A549 (cell line): ENCODE measurements around the gene ADARB2. TPM values are rescaled to one million over a fixed set of nuclear protein-coding genes. Genes with fewer than 3 reads are reported as not detected.

Experiments used
- ATAC-seq, 2 experiments: fragments of 200-7000 bp in 1 of 2; fragments of >200 bp in 1 of 2; cut with Nextera tagmentation in 1 of 2; cut with Tn5 transposase in 1 of 2; 3 replicates each; pipeline versions ENCODE4 v1.8.0 to v1.9.1; 2018 to 2020; ENCODE audit warnings: mild to moderate bottlenecking in 1 of 2, moderate library complexity in 1 of 2
- CTCF ChIA-PET: fragments of 300-600 bp; sonication (Branson Sonifier 250); formaldehyde crosslinking; extraction: SDS; loops from one replicate; lab custom pipeline; 2021; ENCODE audit warnings: antibody characterized with exemption, inconsistent platforms; lab: Yijun Ruan, JAX
- POLR2A ChIA-PET: fragments of 350-600 bp; formaldehyde crosslinking; extraction: SDS; loops from one replicate; lab custom pipeline; 2021; ENCODE audit warnings: antibody characterized with exemption, inconsistent platforms; lab: Yijun Ruan, JAX
- DNase-seq, 2 experiments: peaks; one replicate each; pipeline versions ENCODE4 v3.0.0 to v3.0.0-alpha.2; 2011 to 2016; ENCODE audit warnings: low read depth in 1 of 2, low spot score in 1 of 2
- FAIRE-seq: peaks from 2 replicates; lab custom pipeline; 2011; peaks lifted over from hg19 to GRCh38; lab: Jason Lieb, UNC
- H3K27ac ChIP-seq, 2 experiments: fragments of >200 bp; sonication (Bioruptor Twin); formaldehyde crosslinking; 3 replicates each; pipeline ENCODE4 v1.5.1; 2016 to 2017
- H3K4me1 ChIP-seq: fragments of >200 bp; sonication (Bioruptor Twin); formaldehyde crosslinking; 3 replicates; pipeline ENCODE4 v1.6.1; 2016
- H3K4me2 ChIP-seq: fragments of >200 bp; sonication (Bioruptor Twin); formaldehyde crosslinking; 3 replicates; pipeline ENCODE4 v1.6.1; 2016
- H3K4me3 ChIP-seq: fragments of >200 bp; sonication (Bioruptor Twin); formaldehyde crosslinking; 3 replicates; pipeline ENCODE4 v1.5.1; 2016
- H3K9me3 ChIP-seq: fragments of >200 bp; sonication (Bioruptor Twin); formaldehyde crosslinking; 3 replicates; pipeline ENCODE4 v1.6.1; 2016
- BHLHE40 ChIP-seq: IDR thresholded peaks from 2 replicates; pipeline ENCODE4 v1.6.1; 2012; ENCODE audit warnings: low read depth, low read length, inconsistent platforms
- CBX8 ChIP-seq: fragments of 200-600 bp; sonication (generic); IDR thresholded peaks from 2 replicates; pipeline ENCODE4 v1.6.1; 2016
- ESRRA ChIP-seq: fragments of 150-350 bp; IDR thresholded peaks from 2 replicates; pipeline ENCODE4 v1.6.1; 2014; ENCODE audit warnings: mild to moderate bottlenecking, low read length, borderline replicate concordance
- FOSL2 ChIP-seq, 2 experiments: fragments of 450-650 bp in 1 of 2; fragments of >200 bp in 1 of 2; sonication (Bioruptor Twin) in 1 of 2; formaldehyde crosslinking; IDR thresholded peaks; 2 replicates each; pipeline versions ENCODE4 v1.5.0 to v1.6.1; 2016 to 2020; ENCODE audit warnings: mild to moderate bottlenecking in 1 of 2, moderate library complexity in 1 of 2
- HDAC2 ChIP-seq: fragments of 200-600 bp; sonication (generic); IDR thresholded peaks from 2 replicates; pipeline ENCODE4 v1.6.1; 2016
- HEYL ChIP-seq: fragments of 250-450 bp; sonication (Bioruptor Pico); IDR thresholded peaks from 2 replicates; pipeline ENCODE4 v1.8.0; 2021; ENCODE audit warnings: mild to moderate bottlenecking, moderate library complexity
- HOXA7 ChIP-seq: fragments of 250-450 bp; sonication (Bioruptor Pico); IDR thresholded peaks from 2 replicates; pipeline ENCODE4 v1.5.0; 2020; ENCODE audit warnings: mild to moderate bottlenecking, moderate library complexity
- HOXB13 ChIP-seq: fragments of 250-450 bp; sonication (Bioruptor Pico); IDR thresholded peaks from 2 replicates; pipeline ENCODE4 v1.5.0; 2020; ENCODE audit warnings: low read depth, mild to moderate bottlenecking, moderate library complexity
- JUNB ChIP-seq: fragments of >200 bp; sonication (Bioruptor Twin); formaldehyde crosslinking; IDR thresholded peaks from 2 replicates; pipeline ENCODE4 v1.6.1; 2016
- KDM5A ChIP-seq: fragments of 200-600 bp; sonication (generic); IDR thresholded peaks from 2 replicates; pipeline ENCODE4 v1.6.1; 2016; ENCODE audit warnings: antibody characterized with exemption, mild to moderate bottlenecking
- MAFK ChIP-seq: fragments of 450-650 bp; IDR thresholded peaks from 2 replicates; pipeline ENCODE4 v1.6.1; 2014; ENCODE audit not compliant: partially characterized antibody
- RARB ChIP-seq: fragments of 250-450 bp; sonication (Bioruptor Pico); IDR thresholded peaks from 2 replicates; pipeline ENCODE4 v1.8.0; 2021; ENCODE audit warnings: mild to moderate bottlenecking, moderate library complexity
- ZC3H11A ChIP-seq: fragments of 450-650 bp; IDR thresholded peaks from 2 replicates; pipeline ENCODE4 v1.6.1; 2014; ENCODE audit warnings: antibody characterized with exemption, mild to moderate bottlenecking
- ZFP36 ChIP-seq: fragments of 450-650 bp; IDR thresholded peaks from 2 replicates; pipeline ENCODE4 v1.6.1; 2014; ENCODE audit warnings: borderline replicate concordance; ENCODE audit not compliant: partially characterized antibody
- whole genome bisulfite sequencing: methylation state at CpG from one replicate; pipeline ENCODE4 v1.1.6; 2017; ENCODE audit errors: missing lambda C conversion rate; 5-methylcytosine and 5-hydroxymethylcytosine counted together
- polyA plus RNA-seq, 4 experiments: library from polyadenylated mRNA; depleted of rRNA in 3 of 4; stranded (reverse); fragments of >200 nt; fragmentation: RNase III in 1 of 4; extraction: RNeasy Plus Mini Kit Qiagen cat#74134 plus additional on column Dnase treatment in 1 of 4; gene quantifications; 2 replicates in 3 of 4; 3 replicates in 1 of 4; pipeline ENCODE4 v1.2.3, GENCODE V29; 2011 to 2017
- TF ChIP-seq, protein P1 (sequence below): fragments of >200 bp; sonication (Bioruptor Twin); formaldehyde crosslinking; IDR thresholded peaks from 3 replicates; pipeline ENCODE4 v1.6.1; 2016
- TF ChIP-seq, protein P2 (sequence below): IDR thresholded peaks from 2 replicates; pipeline ENCODE4 v1.6.1; 2012; ENCODE audit warnings: low read depth, borderline replicate concordance
- TF ChIP-seq, protein P3 (sequence below): fragments of >200 bp; sonication (Bioruptor Twin); formaldehyde crosslinking; IDR thresholded peaks from 2 replicates; pipeline ENCODE4 v1.6.1; 2016
- TF ChIP-seq, protein P4 (sequence below): fragments of 200-600 bp; sonication (generic); IDR thresholded peaks from 2 replicates; pipeline ENCODE4 v1.6.1; 2016; ENCODE audit warnings: antibody characterized with exemption, mild to moderate bottlenecking, moderate library complexity
- TF ChIP-seq, protein P5 (sequence below): fragments of 450-650 bp; IDR thresholded peaks from 2 replicates; pipeline ENCODE4 v1.6.1; 2014; ENCODE audit warnings: antibody characterized with exemption

Gene ADARB2
- polyA plus RNA-seq, 2 of the 4 experiments (the other 2 are of a cell fraction), result not detected

DNA sequence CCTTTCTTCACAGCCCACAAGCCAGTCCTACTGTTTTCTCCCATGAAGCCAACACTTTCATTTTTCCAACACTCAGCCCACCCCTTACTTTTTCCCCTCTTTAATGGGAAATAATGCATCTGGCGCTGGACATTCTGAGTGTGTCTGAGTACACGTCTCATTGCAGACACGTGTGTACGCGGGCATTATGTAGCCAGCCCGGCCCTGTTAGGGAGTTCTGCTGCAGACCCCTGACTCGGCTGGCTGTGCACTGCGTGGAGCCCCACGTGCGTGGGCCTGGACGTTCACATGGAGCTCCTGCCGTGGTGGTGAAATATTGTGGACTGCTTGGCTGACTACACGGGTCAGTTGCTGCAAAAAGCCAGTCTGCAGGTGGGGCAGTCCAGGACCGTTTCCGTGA lies 233.0 kb downstream of the ADARB2 start:
- no peak for TF ChIP-seq ZFP36
- ATAC-seq, result no peak
- Histone ChIP-seq H3K9me3 (no peaks in the 10 kb centered on the region), H3K4me3 (no peak overlapping the region), H3K27ac (no peak overlapping the region), H3K4me1 (no peaks in the 10 kb centered on the region), H3K4me2 (no peak overlapping the region)
- ChIA-PET CTCF (no interaction called here), POLR2A (no interaction called here)
- 10% methylated on average over 7 of the region's 15 CpGs for WGBS
- no peak for FAIRE-seq
- DNase-seq, result no peak

DNA sequence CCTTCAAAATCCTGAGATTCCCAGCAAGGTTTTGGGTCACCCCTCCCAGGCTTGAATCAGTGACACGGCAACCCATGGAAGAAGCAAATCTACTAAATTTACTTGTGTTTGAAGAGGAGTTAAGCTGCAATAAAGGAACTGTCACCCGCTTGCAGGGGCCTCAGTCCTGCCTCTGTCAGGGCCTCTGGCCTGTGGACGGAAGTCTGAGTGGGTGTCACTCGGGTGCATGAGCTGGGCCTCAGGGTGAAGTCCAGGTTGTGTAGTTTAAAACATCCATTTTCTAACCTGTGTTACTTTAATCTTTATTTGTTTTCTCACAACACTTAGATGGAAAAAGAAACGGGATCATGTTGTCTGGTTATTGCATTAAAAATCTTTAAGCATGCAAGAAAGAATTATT lies 234.9 kb downstream of the ADARB2 start:
- Histone ChIP-seq H3K27ac (no peak overlapping the region), H3K4me2 (no peak overlapping the region), H3K4me1 (no peaks in the 10 kb centered on the region), H3K4me3 (no peak overlapping the region), H3K9me3 (peaks cover 8% of the 10 kb centered on the region; the same call in 1 of the 3 replicates)
- ATAC-seq, result no peak
- CTCF ChIA-PET, result interaction anchor here (0.6 kb wide), 1 partner anchor 614 kb away, joined by 3 read pairs; no protein-coding TSS in a partner anchor
- no peak for TF ChIP-seq ESRRA
- no peak for TF ChIP-seq RARB (CRISPR knock-in tag)
- no peak for TF ChIP-seq HEYL
- no peak for TF ChIP-seq CBX8
- no peak for TF ChIP-seq JUNB
- TF ChIP-seq, protein P1, sequence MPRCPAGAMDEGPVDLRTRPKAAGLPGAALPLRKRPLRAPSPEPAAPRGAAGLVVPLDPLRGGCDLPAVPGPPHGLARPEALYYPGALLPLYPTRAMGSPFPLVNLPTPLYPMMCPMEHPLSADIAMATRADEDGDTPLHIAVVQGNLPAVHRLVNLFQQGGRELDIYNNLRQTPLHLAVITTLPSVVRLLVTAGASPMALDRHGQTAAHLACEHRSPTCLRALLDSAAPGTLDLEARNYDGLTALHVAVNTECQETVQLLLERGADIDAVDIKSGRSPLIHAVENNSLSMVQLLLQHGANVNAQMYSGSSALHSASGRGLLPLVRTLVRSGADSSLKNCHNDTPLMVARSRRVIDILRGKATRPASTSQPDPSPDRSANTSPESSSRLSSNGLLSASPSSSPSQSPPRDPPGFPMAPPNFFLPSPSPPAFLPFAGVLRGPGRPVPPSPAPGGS, result no peak
- TF ChIP-seq ZC3H11A, result no peak
- TF ChIP-seq, protein P2, sequence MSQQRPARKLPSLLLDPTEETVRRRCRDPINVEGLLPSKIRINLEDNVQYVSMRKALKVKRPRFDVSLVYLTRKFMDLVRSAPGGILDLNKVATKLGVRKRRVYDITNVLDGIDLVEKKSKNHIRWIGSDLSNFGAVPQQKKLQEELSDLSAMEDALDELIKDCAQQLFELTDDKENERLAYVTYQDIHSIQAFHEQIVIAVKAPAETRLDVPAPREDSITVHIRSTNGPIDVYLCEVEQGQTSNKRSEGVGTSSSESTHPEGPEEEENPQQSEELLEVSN, result no peak
- no peak for TF ChIP-seq FOSL2 (IDR thresholded peaks at IDR 0.05)
- no peak for TF ChIP-seq FOSL2 (CRISPR knock-in tag; IDR thresholded peaks at IDR 0.05)
- TF ChIP-seq, protein P3, sequence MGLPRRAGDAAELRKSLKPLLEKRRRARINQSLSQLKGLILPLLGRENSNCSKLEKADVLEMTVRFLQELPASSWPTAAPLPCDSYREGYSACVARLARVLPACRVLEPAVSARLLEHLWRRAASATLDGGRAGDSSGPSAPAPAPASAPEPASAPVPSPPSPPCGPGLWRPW, result no peak
- TF ChIP-seq, protein P4, sequence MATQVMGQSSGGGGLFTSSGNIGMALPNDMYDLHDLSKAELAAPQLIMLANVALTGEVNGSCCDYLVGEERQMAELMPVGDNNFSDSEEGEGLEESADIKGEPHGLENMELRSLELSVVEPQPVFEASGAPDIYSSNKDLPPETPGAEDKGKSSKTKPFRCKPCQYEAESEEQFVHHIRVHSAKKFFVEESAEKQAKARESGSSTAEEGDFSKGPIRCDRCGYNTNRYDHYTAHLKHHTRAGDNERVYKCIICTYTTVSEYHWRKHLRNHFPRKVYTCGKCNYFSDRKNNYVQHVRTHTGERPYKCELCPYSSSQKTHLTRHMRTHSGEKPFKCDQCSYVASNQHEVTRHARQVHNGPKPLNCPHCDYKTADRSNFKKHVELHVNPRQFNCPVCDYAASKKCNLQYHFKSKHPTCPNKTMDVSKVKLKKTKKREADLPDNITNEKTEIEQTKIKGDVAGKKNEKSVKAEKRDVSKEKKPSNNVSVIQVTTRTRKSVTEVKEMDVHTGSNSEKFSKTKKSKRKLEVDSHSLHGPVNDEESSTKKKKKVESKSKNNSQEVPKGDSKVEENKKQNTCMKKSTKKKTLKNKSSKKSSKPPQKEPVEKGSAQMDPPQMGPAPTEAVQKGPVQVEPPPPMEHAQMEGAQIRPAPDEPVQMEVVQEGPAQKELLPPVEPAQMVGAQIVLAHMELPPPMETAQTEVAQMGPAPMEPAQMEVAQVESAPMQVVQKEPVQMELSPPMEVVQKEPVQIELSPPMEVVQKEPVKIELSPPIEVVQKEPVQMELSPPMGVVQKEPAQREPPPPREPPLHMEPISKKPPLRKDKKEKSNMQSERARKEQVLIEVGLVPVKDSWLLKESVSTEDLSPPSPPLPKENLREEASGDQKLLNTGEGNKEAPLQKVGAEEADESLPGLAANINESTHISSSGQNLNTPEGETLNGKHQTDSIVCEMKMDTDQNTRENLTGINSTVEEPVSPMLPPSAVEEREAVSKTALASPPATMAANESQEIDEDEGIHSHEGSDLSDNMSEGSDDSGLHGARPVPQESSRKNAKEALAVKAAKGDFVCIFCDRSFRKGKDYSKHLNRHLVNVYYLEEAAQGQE, result no peak
- TF ChIP-seq KDM5A, result no peak
- TF ChIP-seq HOXB13 (CRISPR knock-in tag), result no peak
- no peak for TF ChIP-seq BHLHE40
- TF ChIP-seq HOXA7 (CRISPR knock-in tag), result no peak
- TF ChIP-seq MAFK, result no peak
- no peak for TF ChIP-seq HDAC2
- TF ChIP-seq, protein P5, sequence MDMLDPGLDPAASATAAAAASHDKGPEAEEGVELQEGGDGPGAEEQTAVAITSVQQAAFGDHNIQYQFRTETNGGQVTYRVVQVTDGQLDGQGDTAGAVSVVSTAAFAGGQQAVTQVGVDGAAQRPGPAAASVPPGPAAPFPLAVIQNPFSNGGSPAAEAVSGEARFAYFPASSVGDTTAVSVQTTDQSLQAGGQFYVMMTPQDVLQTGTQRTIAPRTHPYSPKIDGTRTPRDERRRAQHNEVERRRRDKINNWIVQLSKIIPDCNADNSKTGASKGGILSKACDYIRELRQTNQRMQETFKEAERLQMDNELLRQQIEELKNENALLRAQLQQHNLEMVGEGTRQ, result no peak
- 26% methylated on average over 5 of the region's 5 CpGs for WGBS
- POLR2A ChIA-PET, result no interaction called here
- no peak for DNase-seq
- no peak for FAIRE-seq
